Stomach (tissue), 4 donors: ENCODE measurements around the gene SPIRE2.
"Not testable (repeated sequence)": the region's sequence is repeated elsewhere in the genome, so short reads cannot be mapped to it uniquely, and the experiment has no call there.

Source experiments
- CTCF ChIP-seq, 7 experiments: fragments of 450-650 bp in 4 of 7; fragments of 200-600 bp in 3 of 7; sonication (generic) in 3 of 7; IDR thresholded peaks; one replicate each; pipeline ENCODE4 v1.5.1; 2016 to 2019; ENCODE audit warnings: antibody characterized with exemption in 7 of 7, control low read depth in 2 of 7, mild to moderate bottlenecking in 1 of 7
- EP300 ChIP-seq: sonication (generic); formaldehyde crosslinking; IDR thresholded peaks from one replicate; pipeline ENCODE4 v1.6.1; 2017; ENCODE audit warnings: antibody characterized with exemption

- TF ChIP-seq CTCF (IDR thresholded peaks at IDR 0.05); EP300: not testable (repeated sequence)
These were observed 6.6 kb downstream of the SPIRE2 start for GRCh38 chr16:89834813-89835363.
